CD4-positive, alpha-beta T cell treated with Interleukin-6 at 100 ng/mL for 8 hours (primary cell): ENCODE measurements around the gene NUS1.
"Not testable (repeated sequence)": the region's sequence is repeated elsewhere in the genome, so short reads cannot be mapped to it uniquely, and the experiment has no call there.

Experiments
- DNase-seq: peaks from one replicate; pipeline ENCODE4 v3.0.0-alpha.2; 2020; ENCODE audit warnings: mixed read lengths, low spot score

Gene NUS1

GRCh38 chr6:117711369-117711768, 36.1 kb downstream of the NUS1 start:
- DNase-seq = no peak

DNA sequence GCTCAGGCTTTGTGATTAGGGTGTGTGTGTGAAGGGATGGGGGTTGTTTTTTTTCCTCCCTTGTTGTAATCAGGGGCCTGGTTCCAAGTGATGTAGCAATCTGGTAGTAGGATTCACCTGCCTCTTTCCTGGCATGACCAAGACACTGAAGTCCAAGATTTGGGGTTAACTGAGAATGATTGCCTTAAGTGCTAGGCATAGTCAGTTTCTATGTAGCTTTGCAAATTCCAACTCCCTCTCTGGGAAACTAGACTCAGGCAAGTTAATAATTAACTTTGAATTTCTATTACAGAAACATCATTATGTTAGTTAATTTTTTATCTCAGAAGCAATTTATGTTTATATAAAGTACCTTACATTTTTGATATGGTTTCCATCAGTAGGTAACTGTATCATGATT, 43.6 kb downstream of the NUS1 start:
- DNase-seq = no peak

- DNase-seq = not testable (repeated sequence)
These were observed 46.3 kb downstream of the NUS1 start for GRCh38 chr6:117721520-117721919.

- no peak for DNase-seq
These were observed 53.4 kb downstream of the NUS1 start for GRCh38 chr6:117728626-117729025.

GRCh38 chr6:117729613-117730012, 54.3 kb downstream of the NUS1 start:
- no peak for DNase-seq

DNA sequence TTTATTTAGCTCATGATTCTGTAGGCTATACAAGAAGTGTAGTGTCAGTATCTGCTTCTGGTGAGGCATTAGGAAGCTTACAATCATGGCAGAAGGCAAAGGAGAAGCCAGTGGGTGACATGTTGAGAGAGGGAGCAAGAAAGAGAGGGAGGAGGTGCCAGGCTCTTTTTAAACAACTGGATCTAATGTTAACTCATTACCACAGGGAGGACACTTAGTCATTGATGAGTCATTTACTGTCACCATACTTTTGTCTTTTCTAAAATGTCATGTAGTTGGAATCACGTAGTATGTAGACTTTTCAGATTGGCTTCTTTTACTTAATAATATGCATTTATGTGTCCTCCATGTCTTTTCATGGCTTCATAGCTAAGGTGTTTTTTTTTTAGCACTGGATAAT, 58.1 kb downstream of the NUS1 start:
- DNase-seq = no peak

DNA sequence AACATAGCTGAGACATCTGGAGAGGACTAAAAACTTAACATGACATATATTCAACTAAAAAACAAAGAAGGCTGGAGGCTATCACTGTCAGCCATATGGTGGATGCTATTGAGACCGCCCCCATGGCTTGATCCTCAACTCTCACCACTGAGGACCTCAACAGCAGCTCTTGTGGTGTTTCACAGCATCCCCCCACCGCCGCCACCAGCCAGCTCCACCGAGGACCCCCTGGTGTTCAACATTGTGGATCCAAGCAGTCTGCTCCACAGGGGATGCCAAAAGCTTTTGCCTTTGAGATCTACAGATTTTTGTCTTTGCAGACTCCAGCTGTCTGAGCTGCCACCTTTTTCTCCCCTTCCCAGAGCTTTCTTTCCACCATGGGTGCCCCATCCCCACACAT, 64.6 kb downstream of the NUS1 start:
- no peak for DNase-seq

- DNase-seq = no peak
These were observed 65.3 kb downstream of the NUS1 start for GRCh38 chr6:117740605-117741004.

GRCh38 chr6:117750675-117751074, 75.4 kb downstream of the NUS1 start:
- DNase-seq = not testable (repeated sequence)
